SK-N-SH treated with all-trans-retinoic acid at 6 μM for 48 hours (cell line): ENCODE data around the gene DGKI.
"Not testable (repeated sequence)": the region's sequence is repeated elsewhere in the genome, so short reads cannot be mapped to it uniquely, and the experiment has no call there.

Experiments used
- ATAC-seq: fragments of 200-7000 bp; cut with Tn5 transposase; 3 replicates; pipeline ENCODE4 v1.9.1; 2020; ENCODE audit warnings: mild to moderate bottlenecking, moderate library complexity
- CREB5 ChIP-seq: fragments of 250-450 bp; sonication (Bioruptor Pico); IDR thresholded peaks from 2 replicates; pipeline ENCODE4 v1.5.1; 2020; ENCODE audit warnings: low read depth, mild to moderate bottlenecking, moderate library complexity
- CSRNP3 ChIP-seq: fragments of 250-450 bp; sonication (Bioruptor Pico); IDR thresholded peaks from 2 replicates; pipeline ENCODE4 v1.5.1; 2021; ENCODE audit warnings: mild to moderate bottlenecking, moderate library complexity
- ESRRG ChIP-seq: fragments of 250-450 bp; sonication (Bioruptor Pico); IDR thresholded peaks from 2 replicates; pipeline ENCODE4 v1.6.1; 2021; ENCODE audit warnings: mild to moderate bottlenecking
- GLIS3 ChIP-seq: fragments of 250-450 bp; sonication (Bioruptor Pico); IDR thresholded peaks from 2 replicates; pipeline ENCODE4 v1.5.0; 2020; ENCODE audit warnings: mild to moderate bottlenecking, moderate library complexity
- ISL1 ChIP-seq: fragments of 250-450 bp; sonication (Bioruptor Pico); IDR thresholded peaks from 2 replicates; pipeline ENCODE4 v2.1.2; 2022; ENCODE audit warnings: mild to moderate bottlenecking, moderate library complexity
- PATZ1 ChIP-seq: fragments of 250-450 bp; sonication (Bioruptor Pico); IDR thresholded peaks from 2 replicates; pipeline ENCODE4 v1.8.0; 2020; ENCODE audit warnings: mild to moderate bottlenecking, moderate library complexity, borderline replicate concordance
- POU6F1 ChIP-seq: fragments of 250-450 bp; sonication (Bioruptor Pico); IDR thresholded peaks from 2 replicates; pipeline ENCODE4 v1.8.0; 2021; ENCODE audit warnings: low read depth, mild to moderate bottlenecking, moderate library complexity, borderline replicate concordance
- RARB ChIP-seq: fragments of 250-450 bp; sonication (Bioruptor Pico); IDR thresholded peaks from 2 replicates; pipeline ENCODE4 v1.8.0; 2021; ENCODE audit warnings: mild to moderate bottlenecking, moderate library complexity
- TCF4 ChIP-seq: fragments of 250-450 bp; sonication (Bioruptor Pico); IDR thresholded peaks from 2 replicates; pipeline ENCODE4 v1.8.0; 2021; ENCODE audit warnings: mild to moderate bottlenecking, moderate library complexity, borderline replicate concordance
- TOX ChIP-seq: fragments of 250-450 bp; sonication (Bioruptor Pico); IDR thresholded peaks from 2 replicates; pipeline ENCODE4 v1.8.0; 2021; ENCODE audit warnings: mild to moderate bottlenecking, moderate library complexity, borderline replicate concordance
- TSHZ2 ChIP-seq: fragments of 250-450 bp; sonication (Bioruptor Pico); IDR thresholded peaks from 2 replicates; pipeline ENCODE4 v1.5.0; 2020; ENCODE audit warnings: mild to moderate bottlenecking, moderate library complexity
- ZFP3 ChIP-seq: fragments of 250-450 bp; sonication (Bioruptor Pico); IDR thresholded peaks from 2 replicates; pipeline ENCODE4 v1.5.0; 2020; ENCODE audit warnings: mild to moderate bottlenecking, moderate library complexity
- ZFP30 ChIP-seq: fragments of 450-650 bp; formaldehyde crosslinking; IDR thresholded peaks from 2 replicates; pipeline ENCODE4 v1.5.0; 2022; ENCODE audit warnings: mild to moderate bottlenecking, moderate library complexity
- ZNF565 ChIP-seq: fragments of 450-650 bp; formaldehyde crosslinking; conservative IDR thresholded peaks from 2 replicates; pipeline ENCODE4 v1.5.0; 2020; ENCODE audit warnings: low read depth, mild to moderate bottlenecking, moderate library complexity
- ZNF70 ChIP-seq: fragments of 450-650 bp; formaldehyde crosslinking; IDR thresholded peaks from 2 replicates; pipeline ENCODE4 v1.5.0; 2020; ENCODE audit warnings: mild to moderate bottlenecking, moderate library complexity
- ZNF8 ChIP-seq: fragments of 450-650 bp; formaldehyde crosslinking; IDR thresholded peaks from 2 replicates; pipeline ENCODE4 v1.5.0; 2020; ENCODE audit warnings: mild to moderate bottlenecking, moderate library complexity

Gene DGKI

GRCh38 chr7:137835486-137836112 lies 11.2 kb downstream of the DGKI start:
- TF ChIP-seq GLIS3 (CRISPR knock-in tag) (no peak), ZNF8 (CRISPR knock-in tag) (no peak), ISL1 (CRISPR knock-in tag) (no peak), ZFP30 (CRISPR knock-in tag) (no peak), CREB5 (no peak), TCF4 (CRISPR knock-in tag) (no peak), TOX (CRISPR knock-in tag) (no peak), PATZ1 (no peak), CSRNP3 (CRISPR knock-in tag) (no peak)
- no peak for ATAC-seq

GRCh38 chr7:137834552-137834951 lies 12.2 kb downstream of the DGKI start:
- no peak for TF ChIP-seq ESRRG (CRISPR knock-in tag)
- TF ChIP-seq ZNF565 (CRISPR knock-in tag) = no peak
- no peak for TF ChIP-seq TOX (CRISPR knock-in tag)
- TF ChIP-seq GLIS3 (CRISPR knock-in tag) = no peak
- ATAC-seq = no peak

GRCh38 chr7:137832990-137833389 lies 13.8 kb downstream of the DGKI start:
- ATAC-seq = not testable (repeated sequence)

GRCh38 chr7:137832382-137832781 lies 14.4 kb downstream of the DGKI start:
- TF ChIP-seq GLIS3 (CRISPR knock-in tag) = no peak
- TF ChIP-seq ZFP30 (CRISPR knock-in tag) = no peak
- no peak for TF ChIP-seq RARB
- TF ChIP-seq PATZ1 = no peak
- no peak for TF ChIP-seq POU6F1 (CRISPR knock-in tag)
- no peak for TF ChIP-seq TCF4 (CRISPR knock-in tag)
- no peak for ATAC-seq

GRCh38 chr7:137831555-137831954 lies 15.2 kb downstream of the DGKI start:
- ATAC-seq = not testable (repeated sequence)

- ATAC-seq = no peak
- no peak for TF ChIP-seq TSHZ2 (CRISPR knock-in tag)
- TF ChIP-seq GLIS3 (CRISPR knock-in tag) = no peak
- no peak for TF ChIP-seq ZFP30 (CRISPR knock-in tag)
- no peak for TF ChIP-seq ISL1 (CRISPR knock-in tag)
- TF ChIP-seq ZFP3 (CRISPR knock-in tag) = no peak
- no peak for TF ChIP-seq ZNF565 (CRISPR knock-in tag)
- no peak for TF ChIP-seq ZNF70 (CRISPR knock-in tag)
- TF ChIP-seq PATZ1 = no peak
These were observed 17.3 kb downstream of the DGKI start for GRCh38 chr7:137829337-137829992.
